IMR-90 (cell line): Measurements from ENCODE around the gene STX4. TPM values are rescaled to one million over a fixed set of nuclear protein-coding genes. Genes with fewer than 3 reads are reported as not detected.

Experiments
- ATAC-seq: fragments of 200-7000 bp; cut with Tn5 transposase; 2 replicates; pipeline ENCODE4 v1.9.1; 2020; ENCODE audit warnings: low read depth, mild to moderate bottlenecking, moderate library complexity
- BruUV-seq: library from RNA; stranded (reverse); fragments of 400-500 nt; replicated peaks from 2 replicates; lab custom pipeline; 2021; lab: Mats Ljungman, UMichigan
- CTCF ChIA-PET: fragments of 300-600 bp; formaldehyde crosslinking; extraction: SDS; loops from one replicate; lab custom pipeline; 2021; ENCODE audit warnings: antibody characterized with exemption; lab: Yijun Ruan, JAX
- POLR2A ChIA-PET: fragments of 300-600 bp; sonication (Branson Sonifier 250); formaldehyde crosslinking; loops from one replicate; lab custom pipeline; 2022; ENCODE audit warnings: antibody characterized with exemption; ENCODE audit not compliant: unreplicated experiment; lab: Charles Lee
- DNase-seq: peaks from one replicate; pipeline ENCODE4 v3.0.0; 2013
- H2AFZ ChIP-seq: replicated peaks from 2 replicates; pipeline ENCODE3; 2013; ENCODE audit warnings: low read length, mild to moderate bottlenecking; ENCODE audit not compliant: poor library complexity
- H2AK5ac ChIP-seq: 2 replicates; pipeline ENCODE4 v1.6.1; 2013; ENCODE audit warnings: low read depth, low read length, inconsistent platforms
- H2AK9ac ChIP-seq: replicated peaks from 2 replicates; pipeline ENCODE3; 2013; ENCODE audit warnings: mild to moderate bottlenecking, low read depth, low read length, moderate library complexity; ENCODE audit not compliant: poor library complexity
- H2BK120ac ChIP-seq: 2 replicates; pipeline ENCODE4 v1.6.1; 2013; ENCODE audit warnings: low read depth, low read length, inconsistent platforms
- H2BK15ac ChIP-seq: 3 replicates; pipeline ENCODE4 v1.6.1; 2013; ENCODE audit warnings: low read depth, low read length, inconsistent platforms
- H2BK20ac ChIP-seq: 2 replicates; pipeline ENCODE4 v1.6.1; 2013; ENCODE audit warnings: low read depth, mild to moderate bottlenecking, inconsistent platforms, low read length, moderate library complexity
- H2BK5ac ChIP-seq: 2 replicates; pipeline ENCODE4 v1.6.1; 2013; ENCODE audit warnings: mild to moderate bottlenecking, low read depth, low read length, inconsistent platforms; ENCODE audit not compliant: poor library complexity, severe bottlenecking
- H3K14ac ChIP-seq: replicated peaks from 2 replicates; pipeline ENCODE4 v1.6.1; 2013; ENCODE audit warnings: low read depth, low read length, inconsistent platforms
- H3K18ac ChIP-seq: 2 replicates; pipeline ENCODE4 v1.6.1; 2013; ENCODE audit warnings: low read depth, low read length, control low read depth
- H3K23ac ChIP-seq: 2 replicates; pipeline ENCODE4 v1.6.1; 2013; ENCODE audit warnings: low read depth, low read length, inconsistent platforms
- H3K27ac ChIP-seq: 2 replicates; pipeline ENCODE4 v1.5.1; 2013; ENCODE audit warnings: mild to moderate bottlenecking, control low read depth, low read length; ENCODE audit not compliant: insufficient read depth
- H3K27me3 ChIP-seq: 2 replicates; pipeline ENCODE4 v1.6.1; 2013; ENCODE audit warnings: low read length; ENCODE audit not compliant: control insufficient read depth, insufficient read depth
- H3K36me3 ChIP-seq: 2 replicates; pipeline ENCODE4 v1.6.1; 2013; ENCODE audit warnings: low read length, mixed read lengths; ENCODE audit not compliant: control insufficient read depth, insufficient read depth
- H3K4ac ChIP-seq: 2 replicates; pipeline ENCODE4 v1.6.1; 2013; ENCODE audit warnings: low read depth, low read length, inconsistent platforms
- H3K4me1 ChIP-seq: 2 replicates; pipeline ENCODE4 v1.6.1; 2013; ENCODE audit warnings: low read length, mixed read lengths; ENCODE audit not compliant: control insufficient read depth, insufficient read depth
- H3K4me2 ChIP-seq: 2 replicates; pipeline ENCODE4 v1.6.1; 2013; ENCODE audit warnings: low read depth, mild to moderate bottlenecking, control low read depth, low read length, moderate library complexity
- H3K4me3 ChIP-seq: 2 replicates; pipeline ENCODE4 v1.5.1; 2013; ENCODE audit warnings: low read depth, mild to moderate bottlenecking, control low read depth, low read length, moderate library complexity; ENCODE audit not compliant: insufficient read depth
- H3K56ac ChIP-seq: 2 replicates; pipeline ENCODE4 v1.6.1; 2013; ENCODE audit warnings: low read length, inconsistent platforms; ENCODE audit not compliant: insufficient read depth; ENCODE audit errors: extremely low read depth
- H3K79me1 ChIP-seq, 2 experiments: 2 replicates each; pipeline ENCODE4 v1.6.1; 2013; ENCODE audit warnings: low read length in 2 of 2, inconsistent platforms in 1 of 2, low read depth in 1 of 2
- H3K9ac ChIP-seq: 2 replicates; pipeline ENCODE4 v1.6.1; 2013; ENCODE audit warnings: low read depth, low read length, control low read depth
- H3K9me1 ChIP-seq: 2 replicates; pipeline ENCODE4 v1.6.1; 2013; ENCODE audit warnings: low read length, inconsistent platforms; ENCODE audit not compliant: insufficient read depth
- H3K9me3 ChIP-seq: 2 replicates; pipeline ENCODE4 v1.6.1; 2013; ENCODE audit warnings: low read length; ENCODE audit not compliant: control insufficient read depth, insufficient read depth
- H4K20me1 ChIP-seq: 2 replicates; pipeline ENCODE4 v1.6.1; 2013; ENCODE audit warnings: low read length, inconsistent platforms; ENCODE audit not compliant: insufficient read depth
- H4K5ac ChIP-seq: 2 replicates; pipeline ENCODE4 v1.6.1; 2013; ENCODE audit warnings: mild to moderate bottlenecking, low read depth, low read length, control low read depth
- H4K8ac ChIP-seq, 2 experiments: 2 replicates each; pipeline ENCODE4 v1.6.1; 2013; ENCODE audit warnings: low read depth in 2 of 2, low read length in 2 of 2, control low read depth in 1 of 2, inconsistent platforms in 1 of 2
- H4K91ac ChIP-seq: 2 replicates; pipeline ENCODE4 v1.6.1; 2013; ENCODE audit warnings: low read depth, low read length, inconsistent platforms; ENCODE audit not compliant: insufficient read depth
- BHLHE40 ChIP-seq: fragments of 150-350 bp; IDR thresholded peaks from 2 replicates; pipeline ENCODE4 v1.6.1; 2016; ENCODE audit warnings: mild to moderate bottlenecking, low read depth, low read length
- CEBPB ChIP-seq: IDR thresholded peaks from 2 replicates; pipeline ENCODE4 v1.6.1; 2012; ENCODE audit warnings: low read depth, low read length, improper control_type of control experiment
- CHD1 ChIP-seq: IDR thresholded peaks from 2 replicates; pipeline ENCODE4 v1.6.1; 2012; ENCODE audit warnings: low read depth, low read length, improper control_type of control experiment
- FOS ChIP-seq: fragments of 150-350 bp; IDR thresholded peaks from 2 replicates; pipeline ENCODE4 v1.6.1; 2016; ENCODE audit warnings: low read depth, low read length
- MAFK ChIP-seq: IDR thresholded peaks from 2 replicates; pipeline ENCODE4 v1.6.1; 2012; ENCODE audit warnings: low read depth, low read length, improper control_type of control experiment
- MAZ ChIP-seq: IDR thresholded peaks from 2 replicates; pipeline ENCODE4 v1.6.1; 2012; ENCODE audit warnings: low read depth, mild to moderate bottlenecking, low read length, improper control_type of control experiment, moderate library complexity, borderline replicate concordance
- MXI1 ChIP-seq: IDR thresholded peaks from 2 replicates; pipeline ENCODE4 v1.6.1; 2012; ENCODE audit warnings: low read depth, mild to moderate bottlenecking, low read length, moderate library complexity, borderline replicate concordance
- POLR2A ChIP-seq: IDR thresholded peaks from 2 replicates; pipeline ENCODE4 v1.6.1; 2012; ENCODE audit warnings: mild to moderate bottlenecking, low read depth, low read length
- RAD21 ChIP-seq: IDR thresholded peaks from 2 replicates; pipeline ENCODE4 v1.6.1; 2012; ENCODE audit warnings: low read length, improper control_type of control experiment
- RCOR1 ChIP-seq: IDR thresholded peaks from 2 replicates; pipeline ENCODE4 v1.6.1; 2012; ENCODE audit warnings: mild to moderate bottlenecking, low read length, improper control_type of control experiment; ENCODE audit not compliant: insufficient replicate concordance
- RFX5 ChIP-seq: IDR thresholded peaks from 2 replicates; pipeline ENCODE4 v1.8.0; 2012; ENCODE audit warnings: low read depth, mild to moderate bottlenecking, low read length, moderate library complexity
- SMC3 ChIP-seq: fragments of 150-350 bp; IDR thresholded peaks from 2 replicates; pipeline ENCODE4 v1.6.1; 2016; ENCODE audit warnings: low read depth, mild to moderate bottlenecking, antibody characterized with exemption, low read length, moderate library complexity
- WGBS, 2 experiments: methylation state at CpG; one replicate each; pipeline versions ENCODE4 v1.1.5 to v1.1.7; 2013; ENCODE audit warnings: missing lambda C conversion rate in 2 of 2; ENCODE audit not compliant: insufficient read length in 1 of 2; ENCODE audit errors: extremely low coverage in 2 of 2; 5-methylcytosine and 5-hydroxymethylcytosine counted together
- dilution Hi-C: fragments of 300-500 bp; cut with HindIII; formaldehyde crosslinking; loops from one replicate; pipeline ENCODE4 v1.14.3; 2018; ENCODE audit warnings: low sequenced_read_pairs; ENCODE audit not compliant: unreplicated experiment
- in situ Hi-C: fragments of 300-500 bp; cut with MboI; formaldehyde crosslinking; loops from 3 replicates; pipeline ENCODE4 v1.14.3; 2019; ENCODE audit warnings: low sequenced_read_pairs, inconsistent platforms, mixed read lengths
- intact Hi-C: fragments of 100-400 bp; cut with micrococcal nuclease; formaldehyde crosslinking; loops from 2 replicates; pipeline ENCODE4 v1.10.0; 2022
- polyA plus RNA-seq, 3 experiments: library from polyadenylated mRNA; depleted of rRNA; stranded (reverse); fragments of >200 nt; gene quantifications; 2 replicates each; pipeline ENCODE4 v1.2.3, GENCODE V29; 2012; ENCODE audit warnings: low replicate concordance in 1 of 3
- total RNA-seq: library from RNA; depleted of rRNA; stranded (reverse); fragments of >200 nt; gene quantifications from 2 replicates; pipeline ENCODE4 v1.2.3, GENCODE V29; 2012
- TF ChIP-seq, protein P1 (sequence below): conservative IDR thresholded peaks from 2 replicates; pipeline ENCODE4 v1.5.1; 2012; ENCODE audit warnings: mild to moderate bottlenecking, low read depth, low read length, improper control_type of control experiment
- TF ChIP-seq, protein P2 (sequence below): fragments of 150-350 bp; IDR thresholded peaks from 2 replicates; pipeline ENCODE4 v1.6.1; 2016; ENCODE audit warnings: low read depth, mild to moderate bottlenecking, low read length, moderate library complexity, borderline replicate concordance
- TF ChIP-seq, protein P3 (sequence below): fragments of 150-350 bp; IDR thresholded peaks from 2 replicates; pipeline ENCODE4 v1.6.1; 2017; ENCODE audit warnings: mild to moderate bottlenecking, antibody characterized with exemption, low read length, low read depth

The STX4 gene
- total and polyA plus RNA-seq, 2 of the 4 experiments (the other 2 are of a cell fraction), result 23.5 to 67.9 TPM

DNA sequence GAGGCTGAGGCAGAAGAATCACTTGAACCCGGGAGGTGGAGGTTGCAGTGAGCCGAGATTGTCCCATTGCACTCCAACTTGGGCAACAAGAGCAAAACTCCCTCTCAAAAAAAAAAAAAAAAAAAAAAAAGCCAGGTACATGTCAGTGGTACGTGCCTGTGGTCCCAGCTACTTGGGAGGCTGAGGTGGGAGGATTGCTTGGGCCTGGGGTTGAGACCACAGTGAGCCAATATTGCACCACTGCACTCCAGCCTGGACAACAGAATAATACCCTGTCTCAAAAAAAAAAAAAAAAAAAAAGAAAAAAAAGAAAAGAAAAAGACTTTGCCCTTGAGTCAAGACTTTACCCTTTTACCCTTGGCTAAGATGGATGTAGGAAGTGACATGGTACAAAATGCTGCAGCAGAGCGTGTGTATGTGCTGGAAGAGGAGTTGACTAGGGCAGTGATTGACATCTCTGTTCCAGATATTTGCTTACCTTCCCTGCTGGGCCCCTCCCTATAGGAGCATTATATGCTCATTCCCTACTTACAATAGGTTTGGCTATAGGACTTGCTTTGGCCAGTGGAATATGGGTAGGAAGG, 10.6 kb downstream of the STX4 start:
- Histone ChIP-seq H4K8ac (no peak overlapping the region), H2AFZ (no peak overlapping the region), H3K18ac (no peak overlapping the region), H2BK5ac (no peak overlapping the region), H3K23ac (no peak overlapping the region), H3K14ac (no peak overlapping the region), H3K9ac (no peak overlapping the region), H3K4me3 (no peak overlapping the region), H2BK20ac (no peak overlapping the region), H2AK5ac (no peak overlapping the region), H3K36me3 (peaks cover 24% of the 10 kb centered on the region), H3K9me1 (no peaks in the 10 kb centered on the region; the same call in 1 of the 2 replicates), H4K20me1 (peaks cover 3% of the 10 kb centered on the region), H3K56ac (no peak overlapping the region), H4K91ac (no peak overlapping the region), H2AK9ac (no peak overlapping the region), H3K4me2 (no peak overlapping the region), H2BK15ac (no peak overlapping the region), H3K27ac (no peak overlapping the region), H3K79me1 (no peaks in the 10 kb centered on the region; a peak in 1 of 4 replicates), H2BK120ac (no peak overlapping the region), H3K4me1 (0 out of 2 replicates have a peak, but pooled peaks cover 2% of the 10 kb centered on the region), H3K9me3 (no peaks in the 10 kb centered on the region), H3K27me3 (no peaks in the 10 kb centered on the region), H3K4ac (no peak overlapping the region), H4K5ac (no peak overlapping the region)
- ATAC-seq (no peak), DNase-seq (no peak)
- BruUV-seq, result no TSS peak
- POLR2A ChIA-PET, result no interaction called here
- intact Hi-C loops, result no loop called here
- in situ Hi-C loops, result no loop called here
- TF ChIP-seq, protein P1, sequence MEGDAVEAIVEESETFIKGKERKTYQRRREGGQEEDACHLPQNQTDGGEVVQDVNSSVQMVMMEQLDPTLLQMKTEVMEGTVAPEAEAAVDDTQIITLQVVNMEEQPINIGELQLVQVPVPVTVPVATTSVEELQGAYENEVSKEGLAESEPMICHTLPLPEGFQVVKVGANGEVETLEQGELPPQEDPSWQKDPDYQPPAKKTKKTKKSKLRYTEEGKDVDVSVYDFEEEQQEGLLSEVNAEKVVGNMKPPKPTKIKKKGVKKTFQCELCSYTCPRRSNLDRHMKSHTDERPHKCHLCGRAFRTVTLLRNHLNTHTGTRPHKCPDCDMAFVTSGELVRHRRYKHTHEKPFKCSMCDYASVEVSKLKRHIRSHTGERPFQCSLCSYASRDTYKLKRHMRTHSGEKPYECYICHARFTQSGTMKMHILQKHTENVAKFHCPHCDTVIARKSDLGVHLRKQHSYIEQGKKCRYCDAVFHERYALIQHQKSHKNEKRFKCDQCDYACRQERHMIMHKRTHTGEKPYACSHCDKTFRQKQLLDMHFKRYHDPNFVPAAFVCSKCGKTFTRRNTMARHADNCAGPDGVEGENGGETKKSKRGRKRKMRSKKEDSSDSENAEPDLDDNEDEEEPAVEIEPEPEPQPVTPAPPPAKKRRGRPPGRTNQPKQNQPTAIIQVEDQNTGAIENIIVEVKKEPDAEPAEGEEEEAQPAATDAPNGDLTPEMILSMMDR, result no peak
- TF ChIP-seq, protein P2, sequence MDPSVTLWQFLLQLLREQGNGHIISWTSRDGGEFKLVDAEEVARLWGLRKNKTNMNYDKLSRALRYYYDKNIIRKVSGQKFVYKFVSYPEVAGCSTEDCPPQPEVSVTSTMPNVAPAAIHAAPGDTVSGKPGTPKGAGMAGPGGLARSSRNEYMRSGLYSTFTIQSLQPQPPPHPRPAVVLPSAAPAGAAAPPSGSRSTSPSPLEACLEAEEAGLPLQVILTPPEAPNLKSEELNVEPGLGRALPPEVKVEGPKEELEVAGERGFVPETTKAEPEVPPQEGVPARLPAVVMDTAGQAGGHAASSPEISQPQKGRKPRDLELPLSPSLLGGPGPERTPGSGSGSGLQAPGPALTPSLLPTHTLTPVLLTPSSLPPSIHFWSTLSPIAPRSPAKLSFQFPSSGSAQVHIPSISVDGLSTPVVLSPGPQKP, result no peak
- TF ChIP-seq, protein P3, sequence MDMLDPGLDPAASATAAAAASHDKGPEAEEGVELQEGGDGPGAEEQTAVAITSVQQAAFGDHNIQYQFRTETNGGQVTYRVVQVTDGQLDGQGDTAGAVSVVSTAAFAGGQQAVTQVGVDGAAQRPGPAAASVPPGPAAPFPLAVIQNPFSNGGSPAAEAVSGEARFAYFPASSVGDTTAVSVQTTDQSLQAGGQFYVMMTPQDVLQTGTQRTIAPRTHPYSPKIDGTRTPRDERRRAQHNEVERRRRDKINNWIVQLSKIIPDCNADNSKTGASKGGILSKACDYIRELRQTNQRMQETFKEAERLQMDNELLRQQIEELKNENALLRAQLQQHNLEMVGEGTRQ, result no peak
- TF ChIP-seq CHD1, result no peak
- TF ChIP-seq BHLHE40, result no peak
- no peak for TF ChIP-seq MAZ
- no peak for TF ChIP-seq FOS
- TF ChIP-seq RAD21, result no peak
- TF ChIP-seq RFX5, result no peak
- TF ChIP-seq MXI1, result no peak
- no peak for TF ChIP-seq RCOR1
- no peak for TF ChIP-seq CEBPB
- TF ChIP-seq POLR2A, result no peak
- no peak for TF ChIP-seq SMC3
- no peak for TF ChIP-seq MAFK
- dilution Hi-C loops, result no loop called here
- CTCF ChIA-PET, result no interaction called here
- WGBS, 2 experiments, result no CpG with 5 or more reads among the region's 4 CpGs
